HEK293 (cell line): ENCODE results near the gene PRELID3B.

Experiments
- CTCF ChIA-PET: fragments of 350-600 bp; formaldehyde crosslinking; extraction: SDS; loops from one replicate; lab custom pipeline; 2021; ENCODE audit warnings: antibody characterized with exemption; lab: Yijun Ruan, JAX
- POLR2A ChIA-PET: fragments of 300-600 bp; formaldehyde crosslinking; extraction: SDS; loops from one replicate; lab custom pipeline; 2020; ENCODE audit warnings: antibody characterized with exemption, inconsistent platforms; lab: Yijun Ruan, JAX
- H3K27ac ChIP-seq: fragments of 200-500 bp; sonication (Bioruptor generic); 2 replicates; pipeline ENCODE4 v1.5.1; 2014; ENCODE audit warnings: low read depth, low read length, control low read depth, inconsistent platforms; ENCODE audit errors: extremely low read depth
- H3K36me3 ChIP-seq, 2 experiments: fragments of 200-500 bp in 1 of 2; sonication (Bioruptor generic) in 1 of 2; 1 replicate in 1 of 2; 2 replicates in 1 of 2; pipeline ENCODE4 v1.5.1; 2014 to 2017; ENCODE audit warnings: inconsistent platforms in 2 of 2, low read length in 2 of 2; ENCODE audit not compliant: control insufficient read depth in 2 of 2, insufficient read depth in 1 of 2
- H3K4me1 ChIP-seq: fragments of 200-500 bp; sonication (Bioruptor generic); 2 replicates; pipeline ENCODE4 v1.5.1; 2014; ENCODE audit warnings: mild to moderate bottlenecking, low read length, inconsistent platforms; ENCODE audit not compliant: control insufficient read depth, insufficient read depth
- H3K4me3 ChIP-seq: 2 replicates; pipeline ENCODE4 v1.5.1; 2011; ENCODE audit warnings: low read depth, mild to moderate bottlenecking, control low read depth, low read length, moderate library complexity
- H3K9me3 ChIP-seq: fragments of 200-500 bp; sonication (Bioruptor generic); 2 replicates; pipeline ENCODE4 v1.5.1; 2014; ENCODE audit warnings: low read depth, low read length, inconsistent platforms; ENCODE audit not compliant: control insufficient read depth, insufficient read depth
- BCL11A ChIP-seq: fragments of 450-650 bp; formaldehyde crosslinking; IDR thresholded peaks from 2 replicates; pipeline ENCODE4 v1.5.1; 2016; ENCODE audit warnings: low read depth, missing biosample characterization, missing genetic modification characterization
- KLF17 ChIP-seq: fragments of 450-650 bp; formaldehyde crosslinking; IDR thresholded peaks from 2 replicates; pipeline ENCODE4 v1.5.1; 2016; ENCODE audit warnings: missing biosample characterization, missing genetic modification characterization
- KLF8 ChIP-seq: fragments of 450-650 bp; formaldehyde crosslinking; IDR thresholded peaks from 2 replicates; pipeline ENCODE4 v1.5.1; 2016; ENCODE audit warnings: missing biosample characterization, missing genetic modification characterization
- OSR2 ChIP-seq: fragments of 450-650 bp; formaldehyde crosslinking; IDR thresholded peaks from 2 replicates; pipeline ENCODE4 v1.5.1; 2016; ENCODE audit warnings: missing biosample characterization, missing genetic modification characterization
- YY1 ChIP-seq: fragments of 450-650 bp; formaldehyde crosslinking; IDR thresholded peaks from 2 replicates; pipeline ENCODE4 v1.5.1; 2018; ENCODE audit warnings: missing biosample characterization, missing genetic modification characterization
- ZBTB10 ChIP-seq: fragments of 450-650 bp; formaldehyde crosslinking; IDR thresholded peaks from 2 replicates; pipeline ENCODE4 v1.5.1; 2016; ENCODE audit warnings: missing biosample characterization, missing genetic modification characterization
- ZBTB44 ChIP-seq: fragments of 450-650 bp; IDR thresholded peaks from 2 replicates; pipeline ENCODE4 v1.5.1; 2018; ENCODE audit warnings: missing biosample characterization, mild to moderate bottlenecking, missing genetic modification characterization
- ZNF214 ChIP-seq: fragments of 450-650 bp; formaldehyde crosslinking; IDR thresholded peaks from 2 replicates; pipeline ENCODE4 v1.5.1; 2017; ENCODE audit warnings: missing biosample characterization, mild to moderate bottlenecking, missing genetic modification characterization, borderline replicate concordance
- ZNF23 ChIP-seq: fragments of 450-650 bp; formaldehyde crosslinking; IDR thresholded peaks from 2 replicates; pipeline ENCODE4 v1.5.1; 2016; ENCODE audit warnings: missing biosample characterization, missing genetic modification characterization, borderline replicate concordance
- ZNF366 ChIP-seq: fragments of 450-650 bp; formaldehyde crosslinking; conservative IDR thresholded peaks from 2 replicates; pipeline ENCODE4 v1.5.1; 2016; ENCODE audit warnings: missing biosample characterization, missing genetic modification characterization
- ZNF473 ChIP-seq: fragments of 450-650 bp; formaldehyde crosslinking; IDR thresholded peaks from 2 replicates; pipeline ENCODE4 v1.5.1; 2017; ENCODE audit warnings: missing biosample characterization, missing genetic modification characterization
- ZNF501 ChIP-seq: fragments of 450-650 bp; formaldehyde crosslinking; IDR thresholded peaks from 2 replicates; pipeline ENCODE4 v1.5.1; 2016; ENCODE audit warnings: missing biosample characterization, missing genetic modification characterization
- ZNF518A ChIP-seq: fragments of 450-650 bp; formaldehyde crosslinking; conservative IDR thresholded peaks from 2 replicates; pipeline ENCODE4 v1.5.1; 2016; ENCODE audit warnings: low read depth, missing biosample characterization, missing genetic modification characterization
- ZNF560 ChIP-seq: fragments of 450-650 bp; formaldehyde crosslinking; IDR thresholded peaks from 2 replicates; pipeline ENCODE4 v1.5.1; 2017; ENCODE audit warnings: missing biosample characterization, missing genetic modification characterization, borderline replicate concordance
- ZNF626 ChIP-seq: fragments of 450-650 bp; sonication (Bioruptor Pico); formaldehyde crosslinking; IDR thresholded peaks from 2 replicates; pipeline ENCODE4 v1.5.1; 2018; ENCODE audit warnings: missing biosample characterization, missing genetic modification characterization, inconsistent platforms
- ZNF660 ChIP-seq: fragments of 450-650 bp; IDR thresholded peaks from 2 replicates; pipeline ENCODE4 v1.5.1; 2018; ENCODE audit warnings: missing biosample characterization, mild to moderate bottlenecking, missing genetic modification characterization
- ZSCAN30 ChIP-seq: fragments of 450-650 bp; IDR thresholded peaks from 2 replicates; pipeline ENCODE4 v1.5.1; 2018; ENCODE audit warnings: missing biosample characterization, mild to moderate bottlenecking, missing genetic modification characterization, moderate library complexity

Gene PRELID3B

GRCh38 chr20:59017493-59018231 lies 24.9 kb downstream of the PRELID3B start:
- Histone ChIP-seq H3K27ac (no peak overlapping the region), H3K4me3 (no peak overlapping the region)
- CTCF ChIA-PET = no interaction called here
- TF ChIP-seq ZNF366 (tag by site-specific recombination) (no peak), ZSCAN30 (tag by site-specific recombination) (no peak), OSR2 (tag by site-specific recombination) (no peak), ZBTB44 (tag by site-specific recombination) (no peak), ZNF501 (tag by site-specific recombination) (no peak), ZNF23 (tag by site-specific recombination) (no peak), ZNF660 (no peak), YY1 (tag by site-specific recombination) (no peak), ZNF560 (tag by site-specific recombination) (no peak), KLF17 (tag by site-specific recombination) (no peak), ZNF626 (tag by site-specific recombination) (no peak), BCL11A (no peak), ZNF473 (tag by site-specific recombination) (no peak), KLF8 (no peak), ZNF214 (tag by site-specific recombination) (no peak), ZNF518A (tag by site-specific recombination) (no peak), ZBTB10 (no peak)
- TF ChIP-seq, all 188 proteins: peak for 0
- POLR2A ChIA-PET = interaction anchor here (5.1 kb wide), 1 partner anchor 14 kb away, joined by 19 read pairs; the partner anchor contains the start of gene ATP5F1E
- Histone ChIP-seq H3K9me3 (no peaks in the 10 kb centered on the region), H3K36me3 (peaks cover 2 to 3% of the 10 kb centered on the region in 2 experiments; a peak in 2 of 3 replicates), H3K4me1 (no peaks in the 10 kb centered on the region)
